ENCODE data around the gene PSMD13. TPM values are rescaled to one million over a fixed set of nuclear protein-coding genes. Genes with fewer than 3 reads are reported as not detected.

Gene PSMD13
- total RNA-seq, 1 experiment from 2014 or later, result 141 TPM

GRCh38 chr11:196786-197731 lies 39.7 kb upstream of the PSMD13 start:
- Mint-ChIP-seq H3K4me3 (no peak overlapping the region), H3K4me1 (no peaks in the 10 kb centered on the region), H3K27ac (no peak overlapping the region), H3K27me3 (ENCODE audit: low read depth) (peaks cover 3% of the 10 kb centered on the region), H3K36me3 (ENCODE audit: insufficient read depth in 1 of 3, low read depth in 3 of 3) (peaks cover 0 to 4% (median 0%) of the 10 kb centered on the region in 3 experiments; a peak in 3 of 7 replicates), H3K9me3 (peaks cover 0 to 8% of the 10 kb centered on the region in 2 experiments; a peak in 4 of 5 replicates)
- TF ChIP-seq CTCF (conservative IDR thresholded peaks at IDR 0.05), result no peak
- Histone ChIP-seq H3K27ac (ENCODE audit: insufficient read length, low read depth, low read length) (no peak overlapping the region), H2BK5ac (ENCODE audit: insufficient read length, low read length) (no peak overlapping the region), H2BK120ac (ENCODE audit: low read depth, low read length, poor library complexity, severe bottlenecking) (no peak overlapping the region), H4K20me1 (ENCODE audit: control insufficient read depth, insufficient read depth, insufficient read length) (no peaks in the 10 kb centered on the region), H3K9ac (ENCODE audit: extremely low read depth, insufficient read length, low read length) (no peak overlapping the region), H3K4ac (ENCODE audit: low read depth, low read length) (no peak overlapping the region), H3K18ac (ENCODE audit: insufficient read length, low read depth, low read length) (no peak overlapping the region), H4K8ac (replicated peaks; ENCODE audit: insufficient read length, low read depth, low read length) (no peak overlapping the region), H3K79me1 (ENCODE audit: insufficient read depth, low read depth, low read length, poor library complexity, severe bottlenecking) (no peaks in the 10 kb centered on the region), H3K23me2 (ENCODE audit: insufficient read length, low read depth, low read length, poor library complexity, severe bottlenecking) (no peaks in the 10 kb centered on the region), H2BK15ac (ENCODE audit: low read depth, low read length) (no peak overlapping the region), H4K91ac (ENCODE audit: insufficient read length, low read depth, low read length) (no peak overlapping the region), H3K4me2 (ENCODE audit: insufficient read depth, insufficient read length, low read length) (no peak overlapping the region), H3K14ac (ENCODE audit: insufficient read depth, low read length) (no peak overlapping the region), H3K79me2 (ENCODE audit: insufficient read depth, low read length) (no peaks in the 10 kb centered on the region), H2BK20ac (ENCODE audit: low read depth, low read length, poor library complexity, severe bottlenecking) (no peak overlapping the region), H2AK5ac (ENCODE audit: insufficient read length, low read length) (no peak overlapping the region), H3T11ph (ENCODE audit: low read length) (no peak overlapping the region), H3K23ac (ENCODE audit: insufficient read length, low read depth, low read length) (no peak overlapping the region), H3K56ac (ENCODE audit: insufficient read length, low read depth, low read length) (no peak overlapping the region), H3K4me1 (ENCODE audit: insufficient read depth, low read length) (no peaks in the 10 kb centered on the region), H4K5ac (ENCODE audit: insufficient read length, low read depth, low read length) (no peak overlapping the region), H3K9me3 (ENCODE audit: control insufficient read depth, low read depth, low read length) (no peaks in the 10 kb centered on the region), H2AFZ (ENCODE audit: low read length) (no peak overlapping the region), H3K27me3 (ENCODE audit: insufficient read depth, low read length) (no peaks in the 10 kb centered on the region), H2BK12ac (ENCODE audit: insufficient read length, low read depth, low read length) (no peak overlapping the region)
- no peak for DNase-seq
- WGBS (ENCODE audit: extremely low coverage, insufficient read length, low lambda C conversion rate), result no CpG with 5 or more reads among the region's 23 CpGs

Measured in H9 (cell line).